OCI-LY7 (cell line): Measurements from ENCODE around the gene HOXB3. TPM values are rescaled to one million over a fixed set of nuclear protein-coding genes. Genes with fewer than 3 reads are reported as not detected.

Experiments
- BruUV-seq: library from RNA; stranded (reverse); fragments of 400-500 nt; replicated peaks from 2 replicates; lab custom pipeline; 2021; lab: Mats Ljungman, UMichigan
- CTCF ChIA-PET: fragments of 300-600 bp; sonication (Branson Sonifier 250); formaldehyde crosslinking; loops from one replicate; lab custom pipeline; 2022; ENCODE audit warnings: antibody characterized with exemption; ENCODE audit not compliant: unreplicated experiment; lab: Charles Lee
- POLR2A ChIA-PET: fragments of 300-600 bp; sonication (Branson Sonifier 250); formaldehyde crosslinking; loops from one replicate; lab custom pipeline; 2022; ENCODE audit warnings: antibody characterized with exemption; lab: Charles Lee
- DNase-seq: peaks from one replicate; pipeline ENCODE4 v3.0.0-alpha.2; 2015; ENCODE audit warnings: low spot score
- H2AFZ ChIP-seq: fragments of 200-600 bp; sonication (generic), shearing (Covaris generic); 2 replicates; pipeline ENCODE4 v1.6.1; 2014; ENCODE audit warnings: mild to moderate bottlenecking, antibody characterized with exemption, low read length, moderate library complexity
- H3K27ac ChIP-seq: fragments of 200-600 bp; sonication (generic); 2 replicates; pipeline ENCODE4 v1.5.1; 2014; ENCODE audit warnings: mixed run types, low read depth, mild to moderate bottlenecking, moderate library complexity, low read length, inconsistent platforms; ENCODE audit not compliant: poor library complexity, severe bottlenecking
- H3K36me3 ChIP-seq: fragments of 200-600 bp; sonication (generic); 2 replicates; pipeline ENCODE4 v1.6.1; 2014; ENCODE audit warnings: mild to moderate bottlenecking, antibody characterized with exemption, low read length, moderate library complexity, mixed read lengths; ENCODE audit not compliant: insufficient read depth
- H3K4me1 ChIP-seq: fragments of 200-600 bp; sonication (generic); 2 replicates; pipeline ENCODE4 v1.5.1; 2014; ENCODE audit warnings: mild to moderate bottlenecking, low read length; ENCODE audit not compliant: insufficient read depth, poor library complexity, severe bottlenecking
- H3K4me2 ChIP-seq: fragments of 200-600 bp; sonication (generic); 2 replicates; pipeline ENCODE4 v1.6.1; 2014; ENCODE audit warnings: mild to moderate bottlenecking, low read length
- H3K4me3 ChIP-seq: fragments of 200-600 bp; sonication (generic); 2 replicates; pipeline ENCODE4 v1.5.1; 2014; ENCODE audit warnings: mild to moderate bottlenecking, low read depth, low read length; ENCODE audit not compliant: poor library complexity, severe bottlenecking
- H3K79me2 ChIP-seq: fragments of 200-600 bp; sonication (generic); 2 replicates; pipeline ENCODE4 v1.6.1; 2016; ENCODE audit warnings: low read depth, mild to moderate bottlenecking, low read length, moderate library complexity, mixed read lengths; ENCODE audit not compliant: insufficient read depth
- H3K9me2 ChIP-seq: fragments of 200-600 bp; sonication (generic); 2 replicates; pipeline ENCODE4 v1.6.1; 2016; ENCODE audit warnings: mild to moderate bottlenecking, low read length, mixed read lengths; ENCODE audit not compliant: insufficient read depth
- H3K9me3 ChIP-seq: fragments of 200-600 bp; sonication (generic); 2 replicates; pipeline ENCODE4 v1.6.1; 2014; ENCODE audit warnings: mild to moderate bottlenecking, mixed run types, low read length, mixed read lengths
- H4K20me1 ChIP-seq: fragments of 200-600 bp; sonication (generic); 2 replicates; pipeline ENCODE4 v1.6.1; 2014; ENCODE audit warnings: mild to moderate bottlenecking, antibody characterized with exemption, low read length, moderate library complexity, mixed read lengths; ENCODE audit not compliant: insufficient read depth
- CTCF ChIP-seq: fragments of 200-600 bp; sonication (generic); conservative IDR thresholded peaks from 2 replicates; pipeline ENCODE4 v1.5.1; 2014; ENCODE audit warnings: mild to moderate bottlenecking, antibody characterized with exemption, low read length, moderate library complexity, mixed read lengths
- EZH2phosphoT487 ChIP-seq: fragments of 200-600 bp; sonication (generic); IDR thresholded peaks from 2 replicates; pipeline ENCODE4 v1.6.1; 2018; ENCODE audit warnings: low read depth, borderline replicate concordance, mild to moderate bottlenecking, mixed run types, antibody characterized with exemption, low read length, moderate library complexity, mixed read lengths
- intact Hi-C: fragments of 100-400 bp; cut with micrococcal nuclease; formaldehyde crosslinking; loops from one replicate; pipeline ENCODE4 v1.10.0; 2022; ENCODE audit not compliant: unreplicated experiment
- total RNA-seq, 2 experiments: library from RNA; depleted of rRNA in 1 of 2; stranded (reverse); fragments of >200 nt in 1 of 2; shearing (Covaris generic) in 1 of 2; gene quantifications; 2 replicates each; pipeline ENCODE4 v1.2.3, GENCODE V29; 2014 to 2022

Gene HOXB3
- total RNA-seq, 2 experiments from 2014 or later, result 7.7 to 13.0 TPM

- intact Hi-C loops, result loop anchor here (5.0 kb wide), 1 partner anchor 590 kb away; no protein-coding TSS in a partner anchor
- no peak for TF ChIP-seq CTCF
- no peak for TF ChIP-seq EZH2phosphoT487
- DNase-seq, result no peak
- Histone ChIP-seq H3K4me3 (no peak overlapping the region), H3K36me3 (no peaks in the 10 kb centered on the region), H3K9me3 (no peaks in the 10 kb centered on the region), H4K20me1 (no peaks in the 10 kb centered on the region), H3K27ac (no peak overlapping the region), H2AFZ (no peak overlapping the region), H3K4me2 (no peak overlapping the region), H3K79me2 (no peaks in the 10 kb centered on the region), H3K9me2 (no peaks in the 10 kb centered on the region), H3K4me1 (peaks cover 9% of the 10 kb centered on the region)
- no TSS peak for BruUV-seq
- POLR2A ChIA-PET, result no interaction called here
- CTCF ChIA-PET, result no interaction called here
Observed at GRCh38 chr17:48616717-48617470, 26.9 kb upstream of the HOXB3 start.

GRCh38 chr17:48615963-48616716 lies 26.1 kb upstream of the HOXB3 start:
- Histone ChIP-seq H3K36me3 (no peaks in the 10 kb centered on the region), H3K4me3 (no peak overlapping the region), H3K4me1 (peaks cover 16% of the 10 kb centered on the region), H4K20me1 (no peaks in the 10 kb centered on the region), H3K9me3 (no peaks in the 10 kb centered on the region), H3K27ac (no peak overlapping the region), H3K79me2 (no peaks in the 10 kb centered on the region), H3K4me2 (no peak overlapping the region), H2AFZ (no peak overlapping the region), H3K9me2 (no peaks in the 10 kb centered on the region)
- CTCF ChIA-PET, result no interaction called here
- intact Hi-C loops, result loop anchor here (5.0 kb wide), 1 partner anchor 589 kb away; no protein-coding TSS in a partner anchor
- POLR2A ChIA-PET, result no interaction called here
- no peak for DNase-seq
- no TSS peak for BruUV-seq
- TF ChIP-seq EZH2phosphoT487, result no peak

GRCh38 chr17:48615047-48615962 lies 25.3 kb upstream of the HOXB3 start, which contains the start of gene HOXB8:
Gene HOXB8 (minus strand): TSS chr17:48615292. CDS start chr17:48614704, 588 bp downstream.
- no TSS peak for BruUV-seq
- peaks cover 16% of the 10 kb centered on the region for H3K4me1 ChIP-seq
- no peak within 1 kb of the TSS for H3K27ac ChIP-seq
- 0 out of 2 replicates have a peak, but pooled peaks have one; percentile 64 for TF ChIP-seq EZH2phosphoT487
- no peak for TF ChIP-seq CTCF
- H2AFZ ChIP-seq, result no peak within 1 kb of the TSS
- H3K36me3 ChIP-seq, result no peaks in the 10 kb centered on the region
- no peak for DNase-seq
- no peak within 1 kb of the TSS for H3K4me2 ChIP-seq
- H3K4me3 ChIP-seq, result no peak within 1 kb of the TSS
- ChIA-PET POLR2A (no interaction called here), CTCF (no interaction called here)
- no peaks in the 10 kb centered on the region for H4K20me1 ChIP-seq
- H3K79me2 ChIP-seq, result no peaks in the 10 kb centered on the region
- intact Hi-C loops, result loop anchor here (5.0 kb wide), 1 partner anchor 588 kb away; no protein-coding TSS in a partner anchor
- H3K9me2 ChIP-seq, result no peaks in the 10 kb centered on the region
- H3K9me3 ChIP-seq, result no peaks in the 10 kb centered on the region
